HCT116 (cell line): ENCODE results near the gene CACNA1G. TPM values are rescaled to one million over a fixed set of nuclear protein-coding genes. Genes with fewer than 3 reads are reported as not detected.

ENCODE experiments used
- ATAC-seq: fragments of 200-7000 bp; cut with Tn5 transposase; 2 replicates; pipeline ENCODE4 v1.9.1; 2020; ENCODE audit warnings: mild to moderate bottlenecking, moderate library complexity
- BruUV-seq: library from RNA; stranded (reverse); fragments of 400-500 nt; replicated peaks from 2 replicates; lab custom pipeline; 2021; lab: Mats Ljungman, UMichigan
- CTCF ChIA-PET: fragments of 300-600 bp; sonication (Branson Sonifier 250); formaldehyde crosslinking; loops from one replicate; lab custom pipeline; 2021; ENCODE audit warnings: antibody characterized with exemption; lab: Charles Lee
- POLR2A ChIA-PET: fragments of 300-600, 350-600 bp; sonication (Branson Sonifier 250); formaldehyde crosslinking; loops from one replicate; lab custom pipeline; 2021; ENCODE audit warnings: antibody characterized with exemption; lab: Charles Lee
- RAD21 ChIA-PET, 2 experiments: fragments of 300-600 bp; sonication (Branson Sonifier 250); formaldehyde crosslinking; loops; one replicate each; lab custom pipeline; 2023; ENCODE audit warnings: low total read pairs in 2 of 2; ENCODE audit not compliant: uncharacterized antibody in 2 of 2, unreplicated experiment in 2 of 2, low non-redundant PET in 1 of 2; lab: Charles Lee
- DNase-seq: peaks from one replicate; pipeline ENCODE4 v3.0.0-alpha.2; 2010; ENCODE audit warnings: low read depth, low spot score
- H2AFZ ChIP-seq: fragments of 200-600 bp; shearing (Covaris generic), sonication (generic); 2 replicates; pipeline ENCODE4 v1.6.1; 2017; ENCODE audit warnings: low read depth, mixed run types, mixed read lengths, antibody characterized with exemption, low read length; ENCODE audit not compliant: poor library complexity, severe bottlenecking
- H3K27ac ChIP-seq: 2 replicates; pipeline ENCODE4 v1.5.1; 2012; ENCODE audit warnings: low read depth, low read length
- H3K27me3 ChIP-seq: fragments of 200-600 bp; sonication (generic); 2 replicates; pipeline ENCODE4 v1.6.1; 2016; ENCODE audit warnings: mixed run types, low read length, mixed read lengths; ENCODE audit not compliant: insufficient read depth
- H3K36me3 ChIP-seq, 2 experiments: fragments of 200-500 bp in 1 of 2; fragments of 200-600 bp in 1 of 2; sonication (Bioruptor generic) in 1 of 2; sonication (generic) in 1 of 2; 2 replicates each; pipeline versions ENCODE4 v1.5.1 to v1.6.1; 2014 to 2016; ENCODE audit warnings: low read length in 2 of 2, inconsistent platforms in 1 of 2, mixed read lengths in 1 of 2, mixed run types in 1 of 2; ENCODE audit not compliant: insufficient read depth in 2 of 2, control insufficient read depth in 1 of 2
- H3K4me1 ChIP-seq, 2 experiments: fragments of 200-600 bp in 1 of 2; sonication (generic) in 1 of 2; 2 replicates each; pipeline versions ENCODE4 v1.5.1 to v1.6.1; 2012 to 2017; ENCODE audit warnings: low read length in 2 of 2, inconsistent platforms in 1 of 2, mild to moderate bottlenecking in 1 of 2, mixed read lengths in 1 of 2, mixed run types in 1 of 2, moderate library complexity in 1 of 2; ENCODE audit not compliant: insufficient read depth in 2 of 2, control insufficient read depth in 1 of 2
- H3K4me2 ChIP-seq: fragments of 200-600 bp; sonication (generic); 2 replicates; pipeline ENCODE4 v1.6.1; 2017; ENCODE audit warnings: mixed run types, low read length, mixed read lengths
- H3K4me3 ChIP-seq, 2 experiments: fragments of 200-600 bp in 1 of 2; sonication (generic) in 1 of 2; replicated peaks in 1 of 2; 2 replicates each; pipeline ENCODE4 v1.5.1; 2011 to 2016; ENCODE audit warnings: low read length in 2 of 2, control low read depth in 1 of 2, low read depth in 1 of 2, mild to moderate bottlenecking in 1 of 2, mixed read lengths in 1 of 2, mixed run types in 1 of 2
- H3K79me2 ChIP-seq: fragments of 200-600 bp; sonication (generic); 2 replicates; pipeline ENCODE4 v1.6.1; 2017; ENCODE audit warnings: mild to moderate bottlenecking, mixed run types, low read length, moderate library complexity, mixed read lengths; ENCODE audit not compliant: insufficient read depth
- H3K9ac ChIP-seq: fragments of 200-600 bp; sonication (generic); 2 replicates; pipeline ENCODE4 v1.6.1; 2016; ENCODE audit warnings: low read length, mixed read lengths
- H3K9me2 ChIP-seq: fragments of 200-600 bp; sonication (generic), shearing (Covaris generic); 2 replicates; pipeline ENCODE4 v1.6.1; 2017; ENCODE audit warnings: mixed run types, mild to moderate bottlenecking, moderate library complexity; ENCODE audit not compliant: insufficient read depth
- H3K9me3 ChIP-seq, 2 experiments: fragments of 200-500 bp in 1 of 2; fragments of 200-600 bp in 1 of 2; sonication (Bioruptor generic) in 1 of 2; sonication (generic) in 1 of 2; 2 replicates each; pipeline ENCODE4 v1.6.1; 2014 to 2017; ENCODE audit warnings: low read length in 2 of 2, mixed read lengths in 2 of 2, inconsistent platforms in 1 of 2, low read depth in 1 of 2, mild to moderate bottlenecking in 1 of 2, mixed run types in 1 of 2, moderate library complexity in 1 of 2; ENCODE audit not compliant: control insufficient read depth in 1 of 2, insufficient read depth in 1 of 2
- H4K20me1 ChIP-seq: fragments of 200-600 bp; sonication (generic), shearing (Covaris generic); 2 replicates; pipeline ENCODE4 v1.6.1; 2017; ENCODE audit warnings: mixed run types, mild to moderate bottlenecking, moderate library complexity; ENCODE audit not compliant: insufficient read depth
- ELF1 ChIP-seq: IDR thresholded peaks from 2 replicates; pipeline ENCODE4 v1.6.1; 2012; ENCODE audit warnings: low read depth, borderline replicate concordance
- EZH2 ChIP-seq: fragments of 200-600 bp; sonication (generic); IDR thresholded peaks from 2 replicates; pipeline ENCODE4 v1.6.1; 2017; ENCODE audit warnings: antibody characterized with exemption, mixed run types
- JUND ChIP-seq: IDR thresholded peaks from 2 replicates; pipeline ENCODE4 v1.6.1; 2012
- SIN3A ChIP-seq: IDR thresholded peaks from 2 replicates; pipeline ENCODE4 v1.6.1; 2012; ENCODE audit warnings: low read depth
- SP1 ChIP-seq: IDR thresholded peaks from 2 replicates; pipeline ENCODE4 v1.6.1; 2012; ENCODE audit warnings: low read depth
- YY1 ChIP-seq: IDR thresholded peaks from 2 replicates; pipeline ENCODE4 v1.6.1; 2011; ENCODE audit warnings: low read length, low read depth, moderate library complexity, mild to moderate bottlenecking; ENCODE audit not compliant: insufficient replicate concordance; ENCODE audit errors: extremely low read depth
- intact Hi-C: fragments of 100-400 bp; cut with micrococcal nuclease; formaldehyde crosslinking; loops from 2 replicates; pipeline ENCODE4 v1.10.0; 2022
- total RNA-seq: library from RNA; stranded (reverse); gene quantifications from one replicate; pipeline ENCODE4 v1.2.1, GENCODE V29; 2021; ENCODE audit not compliant: unreplicated experiment
- TF ChIP-seq, protein P1 (sequence below): IDR thresholded peaks from 2 replicates; pipeline ENCODE4 v1.6.1; 2012

The CACNA1G gene
- total RNA-seq, 1 experiment from 2014 or later: 3.4 TPM

DNA sequence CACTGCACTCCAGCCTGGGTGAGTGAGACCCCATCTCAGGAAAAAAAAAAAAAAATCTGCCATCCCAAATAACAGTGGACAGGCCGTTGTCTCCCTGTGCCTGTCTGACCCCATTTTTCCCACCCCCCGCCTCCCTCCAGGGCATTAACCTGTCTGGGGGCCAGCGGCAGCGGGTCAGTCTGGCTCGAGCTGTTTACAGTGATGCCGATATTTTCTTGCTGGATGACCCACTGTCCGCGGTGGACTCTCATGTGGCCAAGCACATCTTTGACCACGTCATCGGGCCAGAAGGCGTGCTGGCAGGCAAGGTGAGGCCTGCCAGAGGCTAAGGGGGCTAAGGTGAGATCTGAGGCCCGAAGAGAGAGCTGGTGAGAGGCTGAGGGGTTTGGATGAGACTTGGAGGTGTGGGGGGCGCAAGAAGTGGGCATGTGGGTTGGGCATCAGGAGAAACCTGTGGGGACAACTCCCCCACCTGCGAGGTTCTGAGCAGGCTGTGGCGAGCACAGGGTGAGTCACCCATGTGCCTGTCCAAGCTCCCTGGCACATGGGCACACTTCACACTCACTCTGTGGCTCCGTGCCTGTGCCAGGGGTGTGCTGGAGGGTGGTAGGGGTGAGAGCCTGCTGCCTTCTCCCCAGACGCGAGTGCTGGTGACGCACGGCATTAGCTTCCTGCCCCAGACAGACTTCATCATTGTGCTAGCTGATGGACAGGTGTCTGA, 112.5 kb downstream of the CACNA1G start:
- ATAC-seq: no peak
- Histone ChIP-seq H4K20me1 (no peaks in the 10 kb centered on the region), H3K9me2 (no peaks in the 10 kb centered on the region), H3K27ac (no peak overlapping the region; the same call in 1 of the 2 replicates), H3K36me3 (no peaks in the 10 kb centered on the region), H3K9ac (no peak overlapping the region), H3K9me3 (no peaks in the 10 kb centered on the region), H3K4me1 (peaks cover 21 to 52% of the 10 kb centered on the region in 2 experiments), H3K4me3 (no peak overlapping the region), H3K79me2 (no peaks in the 10 kb centered on the region), H3K4me2 (0 out of 2 replicates have a peak overlapping the region, but pooled peaks have one; percentile 8), H2AFZ (no peak overlapping the region), H3K27me3 (no peaks in the 10 kb centered on the region)
- intact Hi-C loops: no loop called here
- TF ChIP-seq EZH2 (no peak), ELF1 (no peak), SIN3A (no peak), SP1 (no peak), JUND (no peak)
- TF ChIP-seq, protein P1, sequence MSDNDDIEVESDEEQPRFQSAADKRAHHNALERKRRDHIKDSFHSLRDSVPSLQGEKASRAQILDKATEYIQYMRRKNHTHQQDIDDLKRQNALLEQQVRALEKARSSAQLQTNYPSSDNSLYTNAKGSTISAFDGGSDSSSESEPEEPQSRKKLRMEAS: peak; percentile 70; the same call in 1 of the 2 replicates
- ChIA-PET CTCF (no interaction called here), RAD21 (no interaction called here), POLR2A (no interaction called here)
- no peak for DNase-seq
- no TSS peak for BruUV-seq

GRCh38 chr17:50675190-50675589, 114.7 kb downstream of the CACNA1G start:
- no peak overlapping the region for H3K4me3 ChIP-seq
- no TSS peak for BruUV-seq
- H3K9me2 ChIP-seq: no peaks in the 10 kb centered on the region
- H3K36me3 ChIP-seq: no peaks in the 10 kb centered on the region
- ChIA-PET POLR2A (no interaction called here), CTCF (interaction anchor here (1.6 kb wide), 1 partner anchor 13 kb away, joined by 5 read pairs; no protein-coding TSS in a partner anchor), RAD21 (interaction anchor here (0.6 to 1.3 kb wide), 2 partner anchors 44 to 137 kb away, joined by 3 to 4 read pairs; no protein-coding TSS in a partner anchor)
- H3K4me2 ChIP-seq: no peak overlapping the region
- no peaks in the 10 kb centered on the region for H4K20me1 ChIP-seq
- no peaks in the 10 kb centered on the region for H3K27me3 ChIP-seq
- peaks cover 11 to 38% of the 10 kb centered on the region in 2 experiments; a peak in 3 of 4 replicates for H3K4me1 ChIP-seq
- no peak for TF ChIP-seq YY1
- DNase-seq (no peak), ATAC-seq (no peak)
- H3K9me3 ChIP-seq: no peaks in the 10 kb centered on the region
- H3K9ac ChIP-seq: no peak overlapping the region
- no peak overlapping the region for H2AFZ ChIP-seq
- no peak overlapping the region; the same call in 1 of the 2 replicates for H3K27ac ChIP-seq
- H3K79me2 ChIP-seq: no peaks in the 10 kb centered on the region
- intact Hi-C loops: no loop called here
